ENCODE results near the gene PRR12.

GRCh38 chr19:49574206-49574755 lies 16.7 kb upstream of the PRR12 start:
- TF ChIP-seq CTCF (IDR thresholded peaks at IDR 0.05) (no peak), POLR2A (IDR thresholded peaks at IDR 0.05) (no peak), EP300 (IDR thresholded peaks at IDR 0.05) (no peak)

All from tibial nerve (tissue), 4 donors.